Activated CD8-positive, alpha-beta memory T cell treated with anti-CD3 and anti-CD28 coated beads for 24 hours (primary cell): Measurements from ENCODE around the gene SCAI.
"Not testable (repeated sequence)": the region's sequence is repeated elsewhere in the genome, so short reads cannot be mapped to it uniquely, and the experiment has no call there.

Experiments
- DNase-seq: peaks from one replicate; pipeline ENCODE4 v3.0.0-alpha.2; 2020

SCAI gene

DNA sequence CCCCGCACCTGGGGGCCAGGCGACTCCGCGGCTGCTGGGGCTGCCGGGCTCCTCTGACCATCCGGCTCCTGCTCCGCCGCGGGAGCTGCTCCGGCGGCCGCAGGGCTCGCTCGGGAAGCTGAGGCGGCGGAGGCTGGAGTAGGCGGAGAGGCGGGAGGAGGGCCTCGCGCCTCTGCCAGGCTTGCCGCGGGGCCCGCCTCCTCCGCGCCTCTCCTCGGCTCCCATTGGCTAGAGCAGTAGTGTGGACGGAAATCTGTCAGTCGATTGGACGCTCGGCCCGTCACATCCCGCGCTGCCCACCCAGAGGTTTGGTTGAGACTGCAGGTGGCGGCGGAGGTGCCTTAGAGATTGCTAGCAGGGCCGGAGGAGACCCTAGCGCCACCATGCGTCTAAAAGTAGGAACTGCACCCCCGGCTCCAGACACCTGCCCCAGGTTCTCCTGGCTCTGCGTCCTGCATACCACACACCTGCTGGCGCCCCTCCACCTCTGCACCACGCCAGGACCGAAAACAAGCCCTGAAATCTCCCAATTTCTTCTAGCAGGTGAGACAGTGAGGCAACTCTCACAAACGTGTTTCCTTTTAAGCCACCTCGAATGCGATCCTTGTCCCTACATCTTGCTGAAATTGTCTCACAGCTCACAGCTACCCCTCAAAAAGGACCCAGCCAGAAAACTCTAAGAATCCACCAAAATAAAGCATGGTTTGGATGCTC lies at the start of gene SCAI:
TSS of gene SCAI (minus strand) at position 152 of the 714 bp plus-strand sequence. CDS start at position 61, 91 bp downstream.
- peak; percentile 97 for DNase-seq

DNA sequence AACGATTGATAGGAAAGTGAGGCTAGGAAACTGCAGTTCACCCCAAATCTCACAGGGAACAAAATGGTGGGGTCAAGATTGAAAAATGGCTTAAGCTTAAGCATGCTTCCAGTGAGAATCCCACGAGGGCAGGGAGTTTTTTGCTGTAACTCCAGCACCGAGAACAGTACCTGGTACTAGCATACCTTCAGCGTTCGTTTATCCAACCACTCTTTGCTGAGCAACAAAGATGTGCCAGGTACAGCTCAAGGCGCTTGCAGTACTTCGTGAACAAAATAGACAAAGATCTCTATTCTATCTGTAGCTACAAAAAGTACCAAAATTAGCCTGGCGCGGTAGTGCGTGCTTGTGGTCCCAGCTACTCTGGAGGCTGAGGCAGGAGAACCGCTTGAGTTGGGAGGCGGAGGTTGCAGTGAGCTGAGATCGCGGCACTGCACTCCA lies 47.1 kb upstream of the SCAI start:
- DNase-seq = peak; percentile 71

DNA sequence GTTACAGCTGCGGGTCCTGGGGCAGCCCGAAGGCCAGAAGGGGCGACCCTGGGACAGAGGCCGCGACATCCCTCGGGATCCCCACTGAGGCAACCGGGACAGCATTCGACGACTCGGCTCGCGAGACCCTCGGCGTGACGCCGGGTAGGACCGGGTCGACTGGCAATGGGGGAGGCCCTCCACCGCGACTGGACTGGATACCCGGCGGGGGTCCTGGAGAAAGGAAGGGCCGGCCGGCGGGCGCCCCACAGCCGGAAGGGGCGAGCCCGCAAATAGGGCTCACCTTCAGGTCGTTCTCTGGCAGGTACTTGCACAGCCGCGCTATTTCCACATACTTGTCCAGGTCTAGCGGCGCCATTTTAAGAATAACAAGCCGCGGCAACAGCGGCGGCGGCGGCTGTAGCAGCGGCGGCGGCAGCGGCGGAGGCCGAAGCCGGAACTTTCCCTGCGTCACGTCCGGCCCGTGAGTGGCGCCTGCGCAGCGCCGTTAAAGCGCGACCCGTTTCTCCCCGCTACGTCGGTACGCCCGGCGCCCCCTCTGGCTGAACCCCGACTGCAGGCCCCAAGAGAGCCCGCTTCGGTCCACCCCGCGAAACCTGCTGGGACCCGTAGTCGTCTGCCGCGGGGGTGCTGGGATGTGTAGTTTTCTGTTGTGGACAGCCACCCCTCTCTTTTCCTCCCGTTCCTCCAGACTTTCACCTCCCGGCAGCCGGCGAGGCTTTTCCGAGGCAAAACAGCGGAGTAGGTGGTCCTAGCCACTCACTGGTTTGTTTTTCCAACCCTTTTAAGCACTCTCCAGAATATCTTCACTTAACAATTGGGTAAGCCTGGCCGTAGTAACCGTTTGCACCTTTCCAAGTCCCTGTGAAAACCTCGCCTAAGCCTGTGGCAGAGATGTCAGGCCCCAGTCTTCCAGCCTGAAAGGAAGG lies 46.3 kb upstream of the SCAI start, which contains the start of gene PPP6C:
TSS of gene PPP6C (minus strand) at position 443 of the 929 bp plus-strand sequence. CDS start at position 358, 85 bp downstream.
- peak; percentile 98 for DNase-seq

DNA sequence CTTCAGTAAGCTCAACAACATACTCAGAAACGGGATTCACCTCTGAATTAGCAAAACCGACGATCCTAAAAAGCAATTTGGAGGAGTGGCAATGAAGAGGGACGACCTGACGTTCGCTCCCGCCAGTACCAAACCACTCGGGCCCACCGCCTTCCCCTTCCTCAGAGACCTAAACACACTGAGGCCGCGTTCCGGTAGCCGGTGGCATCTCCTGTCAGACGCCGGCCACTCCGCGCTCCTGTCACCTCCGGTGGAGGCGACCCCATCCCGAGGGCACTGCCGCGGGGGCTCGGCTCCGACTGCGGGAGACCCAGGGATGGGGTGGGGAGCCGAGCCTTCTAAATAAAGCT lies 45.7 kb upstream of the SCAI start:
- DNase-seq = no peak

DNA sequence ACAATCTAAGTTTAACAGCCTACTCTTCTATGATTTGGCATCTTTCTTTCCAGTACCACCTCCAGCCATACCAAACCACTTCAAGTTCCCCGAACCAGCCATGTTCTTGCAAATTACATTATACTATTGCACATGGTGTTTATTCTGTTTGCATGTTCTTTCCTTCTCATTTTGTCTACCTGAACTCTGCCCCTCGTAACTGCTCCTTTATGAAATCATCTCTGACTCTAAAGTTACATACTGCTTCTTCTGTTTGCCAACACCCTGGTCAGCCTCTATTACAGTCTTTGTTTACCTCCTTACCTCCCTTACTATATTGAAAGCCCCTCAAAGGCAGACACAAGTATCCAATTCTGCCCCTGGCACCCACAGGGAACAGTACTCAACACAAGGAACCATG lies 40.2 kb upstream of the SCAI start:
- no peak for DNase-seq

DNA sequence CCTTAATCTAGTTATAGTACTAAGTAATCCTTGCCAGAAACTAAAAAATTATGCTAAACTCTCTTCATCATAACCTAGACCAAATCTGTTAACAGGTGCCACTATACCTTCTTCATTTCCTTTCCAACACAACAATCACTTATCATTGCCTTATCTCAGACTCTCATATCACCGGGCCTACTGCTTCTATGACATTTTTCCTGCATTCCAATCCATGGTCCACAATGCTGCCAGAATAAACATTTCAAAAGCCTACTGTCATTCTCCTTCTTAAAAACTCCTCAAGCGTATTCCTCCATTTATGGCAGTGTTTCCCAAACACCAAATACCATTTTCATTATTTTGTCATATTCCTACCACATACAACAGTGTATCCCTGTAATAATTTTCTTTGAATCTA lies 39.7 kb upstream of the SCAI start:
- no peak for DNase-seq

DNA sequence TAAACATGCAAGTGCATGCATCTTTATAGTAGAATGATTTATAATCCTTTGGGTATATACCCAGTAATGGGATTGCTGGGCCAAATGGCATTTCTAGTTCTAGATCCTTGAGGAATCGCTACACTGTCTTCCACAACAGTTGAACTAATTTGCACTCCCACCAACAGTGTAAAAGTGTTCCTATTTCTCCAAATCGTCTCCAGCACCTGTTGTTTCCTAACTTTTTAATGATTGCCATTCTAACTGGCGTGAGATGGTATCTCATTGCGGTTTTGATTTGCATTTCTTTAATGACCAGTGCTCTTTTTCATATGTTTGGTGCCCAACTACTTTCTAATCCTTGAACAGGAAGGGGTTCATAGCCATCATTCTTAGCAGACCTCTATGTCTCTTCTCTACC lies 38.4 kb upstream of the SCAI start:
- DNase-seq = not testable (repeated sequence)

DNA sequence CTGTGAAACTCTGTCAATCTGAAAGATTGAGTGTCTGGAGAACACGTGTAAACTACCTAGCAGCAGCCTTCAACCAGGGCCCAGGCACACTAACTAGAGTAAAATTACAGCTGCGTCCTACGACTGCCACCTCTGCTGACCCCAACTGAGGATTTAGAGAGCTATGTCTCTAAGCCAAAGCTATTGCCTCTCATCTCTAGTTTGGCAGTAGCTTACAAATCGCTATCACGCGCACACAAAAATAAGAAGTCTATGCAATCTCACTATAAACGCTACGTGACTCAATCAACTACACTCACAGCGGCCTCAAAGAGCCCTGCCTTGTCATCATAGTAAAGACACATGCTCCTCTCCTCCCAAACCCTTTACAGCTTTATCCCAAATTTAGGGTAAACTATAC lies 37.5 kb upstream of the SCAI start:
- no peak for DNase-seq

DNA sequence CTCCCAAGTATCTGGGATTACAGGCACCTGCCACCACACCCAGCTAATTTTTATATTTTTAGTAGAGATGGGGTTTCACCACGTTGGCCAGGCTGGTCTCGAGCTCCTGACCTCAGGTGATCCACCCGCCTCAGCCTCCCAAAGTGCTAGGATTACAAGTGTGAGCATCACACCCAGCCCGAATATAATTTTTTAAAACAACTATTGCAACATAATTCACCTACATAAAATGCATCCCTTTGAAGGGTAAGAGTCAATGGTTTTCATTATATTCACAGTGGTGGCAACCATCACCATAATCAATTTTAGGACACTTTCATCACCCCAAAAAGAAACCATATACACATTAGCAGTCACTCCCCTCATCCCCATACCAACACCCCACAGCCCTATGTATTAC lies 36.4 kb upstream of the SCAI start:
- not testable (repeated sequence) for DNase-seq

DNA sequence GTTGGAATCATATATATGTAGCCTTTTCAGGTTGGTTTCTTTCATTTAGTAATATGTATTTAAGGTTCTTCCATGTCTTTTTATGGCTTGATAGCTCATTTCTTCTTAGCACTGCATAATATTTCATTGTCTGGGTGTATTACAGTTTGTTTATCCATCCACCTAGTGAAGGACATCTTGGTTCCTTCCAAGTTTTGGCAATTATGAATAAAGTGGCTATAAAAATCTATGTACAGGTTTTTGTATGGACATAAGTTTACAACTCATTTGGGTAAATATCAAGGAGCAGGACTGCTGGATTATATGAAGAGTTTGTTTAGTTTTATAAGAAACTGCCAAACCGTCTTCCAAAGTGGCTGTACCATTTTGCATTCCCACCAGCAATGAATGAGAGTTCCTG lies 34.6 kb upstream of the SCAI start:
- DNase-seq = no peak

DNA sequence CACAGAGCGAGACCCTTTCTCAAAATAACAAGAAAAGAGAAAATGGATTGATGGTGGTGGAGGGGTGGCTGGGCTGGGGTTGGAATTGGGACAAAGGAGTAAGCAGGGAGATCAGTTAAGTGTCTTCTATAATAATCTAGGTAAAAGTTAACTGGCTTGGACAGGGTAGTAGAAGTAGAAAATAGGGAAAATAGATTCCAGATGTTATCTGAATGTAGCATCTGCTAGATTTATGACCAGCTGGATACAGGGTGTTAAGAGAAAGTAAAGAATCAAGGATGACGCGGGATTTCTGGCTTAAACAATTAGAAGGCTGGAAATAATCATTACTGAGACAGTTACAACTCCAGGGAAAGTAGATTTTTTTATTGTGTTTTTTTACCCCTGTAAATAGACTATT lies 33.3 kb upstream of the SCAI start:
- no peak for DNase-seq

DNA sequence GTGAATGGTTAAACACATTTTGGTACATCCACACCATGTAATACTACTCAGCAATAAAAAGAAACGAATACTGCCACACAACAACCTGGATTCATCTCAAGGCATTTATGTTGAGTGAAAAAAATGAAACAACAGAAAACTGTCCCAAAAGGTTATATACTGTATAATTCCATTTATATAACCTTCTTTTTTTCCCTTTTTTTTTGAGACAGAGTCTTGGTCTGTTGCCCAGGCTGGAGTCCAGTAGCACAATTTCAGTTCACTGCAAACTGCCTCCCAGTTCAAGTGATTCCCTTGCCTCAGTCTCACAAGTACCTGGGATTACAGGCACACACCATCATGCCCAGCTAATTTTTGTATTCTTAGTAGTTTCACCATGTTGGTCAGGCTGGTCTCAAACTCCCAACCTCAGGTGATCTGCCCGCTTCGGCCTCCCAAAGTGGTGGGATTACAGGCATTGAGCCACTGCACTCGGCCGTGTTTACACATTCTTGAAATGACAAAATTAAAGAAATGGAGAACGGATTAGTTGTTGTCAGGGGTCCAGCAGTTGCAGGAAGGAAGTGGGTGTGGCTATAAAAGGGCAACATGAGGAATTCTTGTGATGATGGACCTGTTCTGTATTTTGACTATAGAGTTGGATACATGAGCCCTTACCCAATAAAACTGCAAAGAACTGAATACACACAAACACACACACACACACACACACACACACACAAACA lies 28.9 kb upstream of the SCAI start:
- DNase-seq = no peak

DNA sequence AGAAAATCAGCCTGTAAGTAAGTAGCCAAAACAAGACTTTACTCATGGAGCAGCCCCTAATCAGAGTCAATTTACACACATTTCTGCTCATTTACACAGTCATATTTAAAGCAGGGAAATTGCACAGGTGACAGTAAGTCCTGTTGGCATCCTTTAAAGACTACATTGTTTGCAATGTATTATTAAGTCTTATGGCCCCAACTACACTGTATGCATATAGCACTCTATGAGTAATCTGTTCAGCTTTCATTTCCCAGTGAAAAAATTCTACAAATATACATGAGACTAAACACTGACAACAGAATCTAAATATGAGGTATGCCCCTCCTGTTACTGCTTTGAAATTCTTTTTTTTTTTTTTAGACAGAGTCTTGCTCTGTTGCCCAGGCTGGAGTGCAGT lies 26.6 kb upstream of the SCAI start:
- no peak for DNase-seq

DNA sequence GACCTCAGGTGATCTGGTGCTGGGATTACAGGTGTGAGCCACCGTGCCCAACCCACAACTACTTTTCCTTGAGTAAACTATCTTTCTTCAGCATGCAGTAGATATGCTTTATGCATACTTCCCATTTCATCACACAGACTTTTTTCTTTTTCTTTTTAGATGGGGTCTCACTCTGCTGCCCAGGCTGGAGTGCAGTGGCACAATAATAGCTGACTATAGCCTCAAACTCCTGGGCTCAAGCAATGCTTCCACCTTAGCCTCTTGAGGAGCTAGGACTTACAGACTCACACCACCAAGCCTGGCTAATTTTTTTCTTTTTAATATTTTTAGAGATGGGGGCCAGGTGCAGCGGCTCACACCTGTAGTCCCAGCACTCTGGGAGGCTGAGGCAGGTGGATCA lies 23.4 kb upstream of the SCAI start:
- no peak for DNase-seq

DNA sequence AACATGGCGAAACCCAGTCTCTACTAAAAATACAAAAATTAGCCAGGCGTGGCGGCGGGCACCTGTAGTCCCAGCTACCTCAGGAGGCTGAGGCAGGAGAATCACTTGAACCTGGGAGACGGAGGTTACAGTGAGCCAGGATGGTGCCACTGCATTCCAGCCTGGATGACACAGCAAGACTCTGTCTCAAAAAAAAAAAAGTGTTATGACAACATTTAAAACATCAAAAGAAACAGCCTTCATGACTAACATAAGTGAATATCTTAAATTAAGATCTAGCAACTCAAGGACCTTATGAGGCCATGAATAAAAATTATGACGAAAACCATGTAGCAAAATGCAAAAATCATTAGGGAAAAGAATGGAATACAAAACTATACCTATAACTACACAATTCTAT lies 19.6 kb upstream of the SCAI start:
- not testable (repeated sequence) for DNase-seq

DNA sequence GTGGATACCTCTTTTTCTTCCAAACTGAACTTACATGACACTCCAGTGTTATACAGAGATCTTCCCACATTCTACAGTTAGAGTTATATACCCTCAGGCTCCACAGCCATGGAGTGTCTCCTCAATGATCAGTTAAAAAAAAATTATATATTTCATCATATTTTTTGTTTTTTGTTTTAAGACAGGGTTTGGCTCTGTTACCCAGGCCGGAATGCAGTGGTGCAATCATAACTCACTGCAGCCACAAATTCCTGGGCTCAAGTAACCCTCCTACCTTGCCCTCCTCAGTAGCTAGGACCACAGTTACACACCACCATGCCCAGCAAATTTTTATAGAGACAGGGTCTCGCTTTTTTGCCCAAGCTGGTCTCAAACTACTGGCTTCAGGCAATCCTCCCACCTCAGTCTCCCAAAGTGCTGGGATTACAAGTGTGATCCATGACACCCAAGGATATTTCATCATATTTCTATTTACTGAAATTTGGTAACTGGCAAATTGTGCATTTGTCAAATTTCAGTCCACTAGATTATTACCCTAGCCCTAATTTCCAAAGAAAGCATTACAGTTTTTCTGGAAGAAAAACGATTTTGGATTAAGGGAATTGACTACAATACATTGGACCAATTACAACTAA lies 18.1 kb upstream of the SCAI start:
- no peak for DNase-seq

DNA sequence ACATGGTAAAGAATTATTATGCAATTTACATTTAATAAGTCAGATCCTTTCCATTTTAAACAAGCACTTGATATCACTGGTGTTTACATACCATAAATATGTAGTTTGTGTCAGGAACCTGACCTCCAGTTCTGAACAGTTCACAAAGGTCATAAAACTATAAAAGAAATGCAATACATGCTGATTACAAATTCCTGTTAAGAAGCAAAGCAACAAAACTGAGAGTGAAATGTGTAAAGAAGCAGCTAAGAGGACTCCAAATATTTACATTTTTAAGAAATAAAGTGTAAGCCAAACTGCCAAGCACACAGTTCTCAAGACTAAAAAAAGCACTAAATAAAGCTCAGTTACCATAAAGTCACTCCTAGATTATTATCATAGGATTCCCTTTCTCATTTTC lies 17.4 kb upstream of the SCAI start:
- no peak for DNase-seq

DNA sequence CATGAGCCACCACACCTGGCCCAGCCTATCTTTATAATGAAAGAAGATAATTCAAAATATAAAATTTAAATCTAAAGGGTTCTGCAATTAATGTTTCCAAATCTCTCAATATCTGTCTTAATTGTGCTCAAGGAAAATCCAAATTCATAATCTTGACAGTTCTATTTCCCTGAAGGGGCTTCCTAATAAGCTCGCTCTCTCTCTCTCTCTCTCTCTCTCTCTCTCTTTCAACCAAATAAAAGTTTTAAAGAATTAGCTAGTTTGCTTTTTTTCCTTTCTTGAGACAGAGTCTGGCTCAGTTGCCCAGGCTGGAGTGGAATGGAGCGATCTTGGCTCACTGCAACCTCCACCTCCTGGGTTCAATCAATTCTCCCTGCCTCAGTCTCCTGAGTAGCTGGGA lies 13.2 kb upstream of the SCAI start:
- no peak for DNase-seq

DNA sequence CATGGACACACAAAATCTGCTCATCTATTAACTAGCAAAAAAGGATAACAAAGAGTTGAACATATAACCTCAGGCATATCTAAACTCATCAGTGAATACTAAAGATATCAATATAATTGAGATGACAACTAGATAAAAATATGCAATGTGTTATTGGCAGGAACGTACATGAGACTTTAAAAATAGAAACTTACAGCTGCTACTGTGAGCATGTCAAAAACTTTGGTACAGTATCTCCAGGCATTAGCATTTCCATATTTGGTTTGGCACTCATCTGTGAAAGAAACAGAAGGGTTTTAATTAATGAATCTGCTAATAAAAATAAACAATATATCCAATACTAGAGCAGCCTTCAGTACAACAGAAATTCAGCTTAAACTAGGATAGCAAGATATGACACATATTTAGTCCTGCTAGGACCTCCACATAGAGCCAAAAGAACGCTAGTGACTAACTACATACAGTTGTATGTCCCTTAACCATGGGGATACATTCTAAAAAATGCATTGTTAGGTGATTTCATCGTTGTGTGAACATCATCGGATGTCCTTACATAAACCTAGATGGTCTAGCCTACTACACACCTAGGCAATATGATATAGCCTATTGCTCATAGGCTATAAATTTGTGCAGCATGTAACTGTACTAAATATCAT lies 10.5 kb upstream of the SCAI start:
- DNase-seq = no peak

DNA sequence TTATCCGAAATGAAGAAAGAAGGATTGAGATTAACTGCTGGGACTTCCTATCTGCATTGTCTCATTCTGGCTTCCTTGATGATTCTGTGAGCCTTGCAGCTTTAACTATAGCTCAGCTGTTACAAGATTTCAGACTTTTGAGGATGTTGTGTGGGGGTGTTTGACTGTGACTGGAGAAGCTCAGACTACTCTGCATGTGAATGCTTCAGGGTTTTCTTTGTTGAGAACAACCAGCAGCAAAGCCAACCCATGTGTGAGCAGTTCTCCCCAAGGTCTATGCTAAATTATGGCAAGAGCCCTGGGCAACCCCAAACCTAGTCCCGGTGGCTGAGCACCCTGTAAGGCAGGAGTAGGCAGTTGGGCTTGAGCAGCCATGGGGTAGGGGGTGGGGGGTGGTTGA lies 8.4 kb upstream of the SCAI start:
- no peak for DNase-seq

DNA sequence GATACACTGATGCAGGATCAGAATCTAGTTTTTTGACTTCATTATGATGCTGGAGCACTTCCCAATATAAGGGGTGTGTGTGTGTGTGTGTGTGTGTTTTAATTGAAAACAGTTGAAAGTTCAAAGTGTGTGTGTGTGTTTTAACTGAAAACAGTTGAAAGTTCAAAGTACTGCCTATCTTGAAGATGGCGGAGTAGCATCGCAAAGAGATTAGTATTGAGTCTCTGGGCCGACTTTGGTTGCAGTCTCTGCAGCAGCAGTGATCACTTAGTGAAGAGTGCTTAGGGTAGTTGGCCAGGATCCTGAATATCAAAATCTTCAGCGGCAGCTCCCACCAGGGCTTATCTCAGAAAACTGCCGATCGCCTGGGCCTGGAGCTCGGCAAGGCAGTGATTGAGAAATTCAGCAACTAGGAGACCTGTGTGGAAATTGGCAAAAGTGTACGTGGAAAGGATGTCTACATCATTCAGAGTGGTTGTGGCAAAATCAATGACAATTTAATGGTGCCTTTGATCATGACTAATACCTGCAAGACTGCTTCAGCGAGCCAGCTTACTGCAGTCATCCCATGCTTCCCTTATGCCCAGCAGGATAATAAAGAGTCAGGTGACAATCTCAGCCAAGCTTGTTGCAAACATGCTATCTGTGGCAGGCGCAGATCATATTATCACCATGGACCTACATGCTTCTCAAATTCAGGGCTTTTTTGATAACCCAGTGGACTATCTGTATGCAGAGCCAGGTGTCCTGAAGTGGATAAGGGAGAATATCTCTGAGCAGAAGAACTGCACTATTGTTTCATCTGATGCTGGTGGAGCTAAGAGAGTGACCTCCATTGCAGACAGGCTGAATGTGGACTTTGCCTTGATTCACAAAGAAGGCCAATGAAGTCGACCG lies 7.3 kb upstream of the SCAI start:
- DNase-seq = no peak
